ENCODE results near the gene ITPK1. TPM values are rescaled to one million over a fixed set of nuclear protein-coding genes. Genes with fewer than 3 reads are reported as not detected.

The ITPK1 gene
- total and polyA plus RNA-seq, 5 donors from 2014 or later, result 19.5 to 54.1 (median 22.1) TPM

- no peak for ATAC-seq (ENCODE audit: low read depth in 2 of 2)
- H3K4me1 Mint-ChIP-seq, result peaks cover 0 to 12% (median 2%) of the 10 kb centered on the region in 4 donors
These were observed 188.8 kb downstream of the ITPK1 start for GRCh38 chr14:92926931-92927330.

DNA sequence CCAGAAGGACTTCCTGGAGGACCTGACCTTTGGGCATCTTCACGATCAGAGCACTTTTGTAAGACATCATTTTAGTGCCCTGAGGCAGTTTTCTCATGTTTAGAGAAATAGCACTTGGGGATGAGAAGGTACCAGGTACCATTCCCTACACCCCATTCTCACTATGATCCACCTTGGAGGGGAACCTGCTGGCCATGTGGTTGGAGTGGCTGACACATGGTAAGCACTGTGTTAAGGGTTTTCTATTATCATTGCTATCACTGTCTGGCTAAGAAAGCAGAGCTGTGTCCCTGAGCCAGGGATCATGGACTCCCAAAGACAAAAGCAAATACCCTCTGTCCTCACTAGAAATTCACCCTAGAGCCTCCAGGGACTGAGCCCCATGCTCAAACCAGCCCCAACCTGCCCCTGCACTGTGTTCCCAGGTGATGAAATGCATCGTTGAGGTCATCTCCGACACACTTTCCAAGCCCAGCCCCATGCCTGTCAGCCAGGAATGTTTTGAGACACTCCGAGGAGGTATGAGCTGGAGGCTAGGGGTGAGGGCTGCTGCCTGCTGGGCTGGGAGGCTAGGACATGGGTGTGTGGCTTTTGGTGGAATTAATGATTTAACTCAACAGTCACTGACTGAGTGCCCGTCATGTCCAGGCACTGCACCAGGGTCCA is 189.4 kb downstream of the ITPK1 start:
- H3K27ac Mint-ChIP-seq, result no peak overlapping the region
- Histone ChIP-seq H3K4me3 (ENCODE audit: low read depth, low read length) (no peak overlapping the region), H3K4me1 (ENCODE audit: control insufficient read depth, insufficient read depth, low read length, poor library complexity, severe bottlenecking) (no peaks in the 10 kb centered on the region), H3K27me3 (ENCODE audit: control insufficient read depth, insufficient read depth, low read length) (no peaks in the 10 kb centered on the region), H3K36me3 (ENCODE audit: control insufficient read depth, insufficient read depth, low read length) (no peaks in the 10 kb centered on the region), H3K27ac (ENCODE audit: insufficient read depth, low read length, poor library complexity, severe bottlenecking) (no peak overlapping the region), H3K9me3 (ENCODE audit: control insufficient read depth in 2 of 2, low read length in 2 of 2) (no peaks in the 10 kb centered on the region)
- peaks cover 0 to 12% (median 2%) of the 10 kb centered on the region in 4 donors for H3K4me1 Mint-ChIP-seq
- no peak overlapping the region for H3K4me3 Mint-ChIP-seq
- peaks cover 0 to 4% (median 0%) of the 10 kb centered on the region in 7 donors for H3K9me3 Mint-ChIP-seq
- H3K27me3 Mint-ChIP-seq, result peaks cover 22% of the 10 kb centered on the region
- DNase-seq (no peak), ATAC-seq (ENCODE audit: low read depth in 2 of 2) (no peak)
- no peaks in the 10 kb centered on the region for H3K36me3 Mint-ChIP-seq

More at GRCh38 chr14:92926931-92927330, 188.8 kb downstream of the ITPK1 start:
- Histone ChIP-seq H3K36me3 (ENCODE audit: control insufficient read depth, insufficient read depth, low read length) (no peaks in the 10 kb centered on the region), H3K27me3 (ENCODE audit: control insufficient read depth, insufficient read depth, low read length) (no peaks in the 10 kb centered on the region), H3K9me3 (ENCODE audit: control insufficient read depth in 2 of 2, low read length in 2 of 2) (no peaks in the 10 kb centered on the region), H3K27ac (ENCODE audit: insufficient read depth, low read length, poor library complexity, severe bottlenecking) (no peak overlapping the region), H3K4me3 (ENCODE audit: low read depth, low read length) (no peak overlapping the region), H3K4me1 (ENCODE audit: control insufficient read depth, insufficient read depth, low read length, poor library complexity, severe bottlenecking) (no peaks in the 10 kb centered on the region)
- Mint-ChIP-seq H3K36me3 (no peaks in the 10 kb centered on the region), H3K4me3 (no peak overlapping the region), H3K9me3 (peaks cover 0 to 4% (median 0%) of the 10 kb centered on the region in 7 donors), H3K27me3 (peaks cover 22% of the 10 kb centered on the region), H3K27ac (no peak overlapping the region)
- no peak for DNase-seq

DNA sequence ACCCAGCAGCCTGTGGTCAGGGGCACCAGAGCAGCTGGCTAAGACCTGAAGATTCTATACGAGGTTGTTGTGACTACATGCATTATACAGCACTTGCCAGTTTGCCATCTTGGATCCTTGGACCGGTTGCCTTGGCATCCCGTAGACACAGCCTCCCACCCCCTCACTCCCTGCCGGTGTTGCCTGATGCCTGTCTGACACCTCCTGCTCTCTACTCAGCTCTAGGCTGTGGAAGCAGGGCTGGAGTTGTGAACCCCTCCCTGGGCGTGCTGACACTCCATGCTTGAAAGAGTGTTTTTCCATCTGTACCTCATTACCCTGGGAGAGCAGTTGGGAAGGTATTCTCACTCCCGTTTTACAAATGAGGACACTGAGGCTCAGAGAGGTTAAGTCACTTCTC is 190.3 kb downstream of the ITPK1 start:
- peaks cover 0 to 12% (median 2%) of the 10 kb centered on the region in 4 donors for H3K4me1 Mint-ChIP-seq

GRCh38 chr14:92924247-92924646 is 191.5 kb downstream of the ITPK1 start:
- Mint-ChIP-seq H3K9me3 (peaks cover 0 to 4% (median 0%) of the 10 kb centered on the region in 7 donors), H3K27me3 (peaks cover 23% of the 10 kb centered on the region), H3K4me3 (no peak overlapping the region)

More for the DNA sequence above, 190.3 kb downstream of the ITPK1 start:
- no peak overlapping the region for H3K4me3 Mint-ChIP-seq
- no peaks in the 10 kb centered on the region for H3K36me3 Mint-ChIP-seq
- no peak for DNase-seq
- Histone ChIP-seq H3K4me3 (ENCODE audit: low read depth, low read length) (no peak overlapping the region), H3K4me1 (ENCODE audit: control insufficient read depth, insufficient read depth, low read length, poor library complexity, severe bottlenecking) (no peaks in the 10 kb centered on the region), H3K36me3 (ENCODE audit: control insufficient read depth, insufficient read depth, low read length) (no peaks in the 10 kb centered on the region), H3K9me3 (ENCODE audit: control insufficient read depth in 2 of 2, low read length in 2 of 2) (no peaks in the 10 kb centered on the region), H3K27me3 (ENCODE audit: control insufficient read depth, insufficient read depth, low read length) (no peaks in the 10 kb centered on the region), H3K27ac (ENCODE audit: insufficient read depth, low read length, poor library complexity, severe bottlenecking) (no peak overlapping the region)
- H3K27me3 Mint-ChIP-seq, result peaks cover 22% of the 10 kb centered on the region
- peaks cover 0 to 4% (median 0%) of the 10 kb centered on the region in 7 donors for H3K9me3 Mint-ChIP-seq
- ATAC-seq (ENCODE audit: low read depth in 2 of 2), result no peak
- H3K27ac Mint-ChIP-seq, result no peak overlapping the region

GRCh38 chr14:92923744-92924103 is 192.0 kb downstream of the ITPK1 start:
- Histone ChIP-seq H3K4me1 (ENCODE audit: control insufficient read depth, insufficient read depth, low read length, poor library complexity, severe bottlenecking) (no peaks in the 10 kb centered on the region), H3K9me3 (ENCODE audit: control insufficient read depth in 2 of 2, low read length in 2 of 2) (no peaks in the 10 kb centered on the region), H3K36me3 (ENCODE audit: control insufficient read depth, insufficient read depth, low read length) (no peaks in the 10 kb centered on the region), H3K4me3 (ENCODE audit: low read depth, low read length) (no peak overlapping the region), H3K27ac (ENCODE audit: insufficient read depth, low read length, poor library complexity, severe bottlenecking) (no peak overlapping the region), H3K27me3 (ENCODE audit: control insufficient read depth, insufficient read depth, low read length) (no peaks in the 10 kb centered on the region)
- Mint-ChIP-seq H3K36me3 (no peaks in the 10 kb centered on the region), H3K4me3 (no peak overlapping the region), H3K27me3 (peaks cover 28% of the 10 kb centered on the region), H3K9me3 (peaks cover 0 to 4% (median 0%) of the 10 kb centered on the region in 7 donors), H3K27ac (no peak overlapping the region), H3K4me1 (peaks cover 0 to 12% (median 2%) of the 10 kb centered on the region in 4 donors)
- DNase-seq (no peak), ATAC-seq (ENCODE audit: low read depth in 2 of 2) (no peak)

More at GRCh38 chr14:92924247-92924646, 191.5 kb downstream of the ITPK1 start:
- DNase-seq (peak in 1 of 3 donors; percentile 24), ATAC-seq (ENCODE audit: low read depth in 2 of 2) (peak in 1 of 2 donors; percentile 42)
- Mint-ChIP-seq H3K36me3 (no peaks in the 10 kb centered on the region), H3K27ac (no peak overlapping the region), H3K4me1 (peaks cover 0 to 12% (median 2%) of the 10 kb centered on the region in 4 donors)
- H3K9me3 ChIP-seq (ENCODE audit: control insufficient read depth in 2 of 2, low read length in 2 of 2), result no peaks in the 10 kb centered on the region
- no peaks in the 10 kb centered on the region for H3K4me1 ChIP-seq (ENCODE audit: control insufficient read depth, insufficient read depth, low read length, poor library complexity, severe bottlenecking)
- H3K27me3 ChIP-seq (ENCODE audit: control insufficient read depth, insufficient read depth, low read length), result no peaks in the 10 kb centered on the region
- no peaks in the 10 kb centered on the region for H3K36me3 ChIP-seq (ENCODE audit: control insufficient read depth, insufficient read depth, low read length)
- H3K27ac ChIP-seq (ENCODE audit: insufficient read depth, low read length, poor library complexity, severe bottlenecking), result no peak overlapping the region
- no peak overlapping the region for H3K4me3 ChIP-seq (ENCODE audit: low read depth, low read length)

- H3K27ac Mint-ChIP-seq, result no peak within 1 kb of the TSS
- peak; percentile 29 to 42 for ATAC-seq (ENCODE audit: low read depth in 2 of 2)
- H3K27me3 Mint-ChIP-seq, result peaks cover 29% of the 10 kb centered on the region
- peaks cover 0 to 4% (median 0%) of the 10 kb centered on the region in 7 donors for H3K9me3 Mint-ChIP-seq
- Histone ChIP-seq H3K36me3 (ENCODE audit: control insufficient read depth, insufficient read depth, low read length) (no peaks in the 10 kb centered on the region), H3K4me1 (ENCODE audit: control insufficient read depth, insufficient read depth, low read length, poor library complexity, severe bottlenecking) (no peaks in the 10 kb centered on the region), H3K4me3 (ENCODE audit: low read depth, low read length) (no peak within 1 kb of the TSS), H3K27me3 (ENCODE audit: control insufficient read depth, insufficient read depth, low read length) (no peaks in the 10 kb centered on the region), H3K9me3 (ENCODE audit: control insufficient read depth in 2 of 2, low read length in 2 of 2) (no peaks in the 10 kb centered on the region), H3K27ac (ENCODE audit: insufficient read depth, low read length, poor library complexity, severe bottlenecking) (no peak within 1 kb of the TSS)
- H3K36me3 Mint-ChIP-seq, result no peaks in the 10 kb centered on the region
- H3K4me1 Mint-ChIP-seq, result peaks cover 0 to 12% (median 2%) of the 10 kb centered on the region in 4 donors
- H3K4me3 Mint-ChIP-seq, result peak within 1 kb of the TSS in 1 of 4 donors; percentile 26
- DNase-seq, result peak in 2 of 3 donors; percentile 26 to 30
These were observed 192.6 kb downstream of the ITPK1 start, which contains the start of gene CHGA for GRCh38 chr14:92922883-92923743. Gene CHGA, plus strand, starts transcription at chr14:92923150. Its CDS starts 210 bp downstream, at chr14:92923360.

GRCh38 chr14:92922155-92922735 is 193.5 kb downstream of the ITPK1 start:
- no peaks in the 10 kb centered on the region for H3K27me3 ChIP-seq (ENCODE audit: control insufficient read depth, insufficient read depth, low read length)
- no peak overlapping the region for H3K27ac Mint-ChIP-seq
- H3K36me3 Mint-ChIP-seq, result no peaks in the 10 kb centered on the region
- H3K36me3 ChIP-seq (ENCODE audit: control insufficient read depth, insufficient read depth, low read length), result no peaks in the 10 kb centered on the region
- peak overlapping the region in 1 of 4 donors; percentile 26 for H3K4me3 Mint-ChIP-seq
- peaks cover 29% of the 10 kb centered on the region for H3K27me3 Mint-ChIP-seq
- no peak overlapping the region for H3K4me3 ChIP-seq (ENCODE audit: low read depth, low read length)
- H3K4me1 Mint-ChIP-seq, result peaks cover 0 to 12% (median 2%) of the 10 kb centered on the region in 4 donors
- no peaks in the 10 kb centered on the region for H3K4me1 ChIP-seq (ENCODE audit: control insufficient read depth, insufficient read depth, low read length, poor library complexity, severe bottlenecking)
- peaks cover 0 to 4% (median 0%) of the 10 kb centered on the region in 7 donors for H3K9me3 Mint-ChIP-seq
- no peak overlapping the region for H3K27ac ChIP-seq (ENCODE audit: insufficient read depth, low read length, poor library complexity, severe bottlenecking)
- ATAC-seq (ENCODE audit: low read depth in 2 of 2) (no peak), DNase-seq (no peak)
- no peaks in the 10 kb centered on the region for H3K9me3 ChIP-seq (ENCODE audit: control insufficient read depth in 2 of 2, low read length in 2 of 2)
